Lower leg skin (tissue), 4 donors: Measurements from ENCODE around the gene EML6. TPM values are rescaled to one million over a fixed set of nuclear protein-coding genes. Genes with fewer than 3 reads are reported as not detected.

Experiments used
- DNase-seq, 2 donors: peaks; one replicate each; pipeline ENCODE4 v3.0.0-alpha.2; 2019; ENCODE audit warnings: low spot score in 2 of 2
- H3K4me3 ChIP-seq: fragments of 200-600 bp; sonication (generic); 2 replicates; pipeline ENCODE4 v1.5.1; 2017; ENCODE audit warnings: mild to moderate bottlenecking, low read depth; ENCODE audit not compliant: poor library complexity, severe bottlenecking
- CTCF ChIP-seq, 3 donors: fragments of 450-650 bp; IDR thresholded peaks; one replicate each; pipeline ENCODE4 v1.5.1; 2016; ENCODE audit warnings: antibody characterized with exemption in 3 of 3, mild to moderate bottlenecking in 3 of 3, moderate library complexity in 2 of 3
- POLR2A ChIP-seq, 2 donors: fragments of 450-650 bp; IDR thresholded peaks; one replicate each; pipeline ENCODE4 v1.6.1; 2016 to 2017; ENCODE audit warnings: antibody characterized with exemption in 2 of 2, mild to moderate bottlenecking in 1 of 2, moderate library complexity in 1 of 2
- WGBS, 2 donors: methylation state at CpG; one replicate each; pipeline ENCODE4 v1.1.5; 2018; 5-methylcytosine and 5-hydroxymethylcytosine counted together
- intact Hi-C: fragments of 100-400 bp; cut with DNase I; formaldehyde crosslinking; loops from one replicate; pipeline ENCODE4 v1.15.0; 2023; ENCODE audit warnings: low total_unique reads
- total RNA-seq, 4 donors: library from RNA; depleted of rRNA; stranded (reverse); fragments of >200 nt; gene quantifications; one replicate each; pipeline ENCODE4 v1.1.0, GENCODE V29; 2016

EML6 gene
- total RNA-seq, 4 donors from 2014 or later = 1.8 to 4.4 (median 3.3) TPM

GRCh38 chr2:54808661-54809060 lies 85.2 kb downstream of the EML6 start:
- TF ChIP-seq CTCF (IDR thresholded peaks at IDR 0.05) = no peak
- TF ChIP-seq POLR2A (IDR thresholded peaks at IDR 0.05) = no peak
- 25 to 38% methylated on average over 1 of the region's 1 CpG for WGBS, 2 donors

GRCh38 chr2:54809819-54810218 lies 86.4 kb downstream of the EML6 start:
- no peak for DNase-seq
- H3K4me3 ChIP-seq = no peak overlapping the region
- no peak for TF ChIP-seq CTCF (IDR thresholded peaks at IDR 0.05)
- TF ChIP-seq POLR2A (IDR thresholded peaks at IDR 0.05) = no peak
- intact Hi-C loops = no loop called here

More at GRCh38 chr2:54808661-54809060, 85.2 kb downstream of the EML6 start:
- no peak for DNase-seq
- intact Hi-C loops = no loop called here
- no peak overlapping the region for H3K4me3 ChIP-seq

GRCh38 chr2:54810246-54810645 lies 86.8 kb downstream of the EML6 start:
- intact Hi-C loops = no loop called here
- DNase-seq = no peak
- TF ChIP-seq CTCF (IDR thresholded peaks at IDR 0.05) (no peak), POLR2A (IDR thresholded peaks at IDR 0.05) (no peak)
- WGBS, 2 donors = 47 to 63% methylated on average over 3 of the region's 3 CpGs
- H3K4me3 ChIP-seq = no peak overlapping the region

- intact Hi-C loops = no loop called here
- H3K4me3 ChIP-seq = no peak overlapping the region
- WGBS, 2 donors = 55 to 78% methylated on average over 1 of the region's 1 CpG
- DNase-seq = no peak
- no peak for TF ChIP-seq POLR2A (IDR thresholded peaks at IDR 0.05)
- TF ChIP-seq CTCF (IDR thresholded peaks at IDR 0.05) = no peak
These were observed 90.1 kb downstream of the EML6 start for GRCh38 chr2:54813584-54813983.

- intact Hi-C loops = no loop called here
- TF ChIP-seq CTCF (IDR thresholded peaks at IDR 0.05) (no peak), POLR2A (IDR thresholded peaks at IDR 0.05) (no peak)
- 43 to 47% methylated on average over 9 of the region's 9 CpGs for WGBS, 2 donors
- H3K4me3 ChIP-seq = no peak overlapping the region
- DNase-seq = no peak
These were observed 91.1 kb downstream of the EML6 start for GRCh38 chr2:54814389-54815147.

- WGBS, 2 donors = 54 to 66% methylated on average over 1 of the region's 1 CpG
- DNase-seq = no peak
- intact Hi-C loops = no loop called here
- H3K4me3 ChIP-seq = no peak overlapping the region
- TF ChIP-seq CTCF (IDR thresholded peaks at IDR 0.05) = no peak
- TF ChIP-seq POLR2A (IDR thresholded peaks at IDR 0.05) = no peak
These were observed 91.7 kb downstream of the EML6 start for GRCh38 chr2:54815148-54815539.
